ENCODE data around the gene ENTPD6.

ENTPD6 gene

DNA sequence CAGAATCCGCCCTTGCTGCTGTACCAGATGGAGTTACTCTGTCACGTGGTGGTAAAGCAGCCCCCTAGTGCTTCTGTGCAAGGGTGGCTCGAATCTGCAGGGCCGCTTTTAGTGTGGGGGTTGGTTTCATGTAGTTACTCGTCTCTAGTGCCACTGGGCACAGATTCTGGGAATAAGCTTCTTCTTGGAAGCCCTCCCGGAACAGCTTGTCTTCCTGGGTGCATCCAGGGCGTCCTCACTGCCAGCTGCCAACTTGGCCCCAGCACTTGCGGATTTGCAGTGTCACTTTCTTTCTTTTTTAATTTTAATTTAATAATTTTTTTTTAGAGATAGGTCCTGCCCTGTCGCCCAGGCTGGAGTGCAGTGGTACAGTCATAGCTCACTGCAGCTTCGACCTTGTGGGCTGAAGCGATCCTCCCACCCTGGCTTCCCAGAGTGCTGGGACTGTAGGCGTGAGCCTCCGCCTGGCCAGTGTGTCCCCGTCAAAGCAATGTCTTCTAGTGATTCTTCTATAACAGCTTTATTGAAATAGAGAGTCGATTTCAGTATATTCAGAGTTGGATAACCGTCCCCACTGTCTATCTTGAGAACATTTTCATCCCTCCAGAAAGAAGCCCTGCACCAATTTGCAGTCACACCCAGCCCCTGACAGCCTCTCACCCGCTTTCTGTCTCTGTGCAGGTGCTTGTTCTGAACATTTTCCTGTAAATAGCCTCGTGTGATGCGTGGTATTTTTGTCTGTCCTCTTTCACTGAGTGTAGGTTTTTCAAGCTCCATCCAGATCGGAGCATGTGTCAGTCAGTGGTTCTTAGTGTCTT is 78.2 kb downstream of the ENTPD6 start:
- Histone ChIP-seq H3K9me3 (ENCODE audit: control insufficient read depth, insufficient read depth, low read length) (no peaks in the 10 kb centered on the region), H3F3A (ENCODE audit: control insufficient read depth, insufficient read depth) (no peaks in the 10 kb centered on the region), H3K36me3 (ENCODE audit: control insufficient read depth, low read length) (peaks cover 12% of the 10 kb centered on the region; the same call in 1 of the 2 replicates), H3K9me2 (replicated peaks; ENCODE audit: control insufficient read depth, low read length) (no peaks in the 10 kb centered on the region), H3K27ac (ENCODE audit: low read depth, low read length) (no peak overlapping the region), H3K4me2 (ENCODE audit: low read length) (no peak overlapping the region), H3K4me3 (ENCODE audit: low read length) (no peak overlapping the region), H3K79me2 (ENCODE audit: control insufficient read depth, low read length) (no peaks in the 10 kb centered on the region), H3K27me3 (ENCODE audit: control insufficient read depth, low read length) (no peaks in the 10 kb centered on the region), H4K20me1 (ENCODE audit: control insufficient read depth, insufficient read depth, low read depth, low read length) (peaks cover 6% of the 10 kb centered on the region; the same call in 1 of the 2 replicates), H3K4me1 (ENCODE audit: control insufficient read depth, low read length) (no peaks in the 10 kb centered on the region)
- TF ChIP-seq, protein P1, sequence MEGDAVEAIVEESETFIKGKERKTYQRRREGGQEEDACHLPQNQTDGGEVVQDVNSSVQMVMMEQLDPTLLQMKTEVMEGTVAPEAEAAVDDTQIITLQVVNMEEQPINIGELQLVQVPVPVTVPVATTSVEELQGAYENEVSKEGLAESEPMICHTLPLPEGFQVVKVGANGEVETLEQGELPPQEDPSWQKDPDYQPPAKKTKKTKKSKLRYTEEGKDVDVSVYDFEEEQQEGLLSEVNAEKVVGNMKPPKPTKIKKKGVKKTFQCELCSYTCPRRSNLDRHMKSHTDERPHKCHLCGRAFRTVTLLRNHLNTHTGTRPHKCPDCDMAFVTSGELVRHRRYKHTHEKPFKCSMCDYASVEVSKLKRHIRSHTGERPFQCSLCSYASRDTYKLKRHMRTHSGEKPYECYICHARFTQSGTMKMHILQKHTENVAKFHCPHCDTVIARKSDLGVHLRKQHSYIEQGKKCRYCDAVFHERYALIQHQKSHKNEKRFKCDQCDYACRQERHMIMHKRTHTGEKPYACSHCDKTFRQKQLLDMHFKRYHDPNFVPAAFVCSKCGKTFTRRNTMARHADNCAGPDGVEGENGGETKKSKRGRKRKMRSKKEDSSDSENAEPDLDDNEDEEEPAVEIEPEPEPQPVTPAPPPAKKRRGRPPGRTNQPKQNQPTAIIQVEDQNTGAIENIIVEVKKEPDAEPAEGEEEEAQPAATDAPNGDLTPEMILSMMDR (IDR thresholded peaks at IDR 0.05; ENCODE audit: low read depth, low read length, poor library complexity, severe bottlenecking): no peak
- no peak for TF ChIP-seq EZH2phosphoT487 (IDR thresholded peaks at IDR 0.05; ENCODE audit: borderline replicate concordance, low read length)

DNA sequence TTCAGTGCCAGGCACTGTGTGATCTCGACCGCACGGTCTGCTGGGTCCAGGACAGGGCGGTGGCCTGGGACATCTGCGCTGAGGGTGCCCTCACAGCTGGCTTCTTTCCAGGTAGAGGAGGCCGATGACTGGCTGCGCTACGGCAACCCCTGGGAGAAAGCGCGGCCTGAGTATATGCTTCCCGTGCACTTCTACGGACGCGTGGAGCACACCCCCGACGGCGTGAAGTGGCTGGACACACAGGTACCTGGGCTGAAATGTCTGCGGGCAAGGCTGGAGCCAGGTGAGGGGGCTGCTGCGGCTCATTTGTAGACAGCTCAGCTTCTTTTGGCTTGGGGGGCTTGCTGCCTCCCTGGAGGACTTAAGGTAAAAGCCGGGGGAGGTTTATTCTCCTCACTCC is 79.0 kb downstream of the ENTPD6 start:
- no peaks in the 10 kb centered on the region for H3F3A ChIP-seq (ENCODE audit: control insufficient read depth, insufficient read depth)
- H3K36me3 ChIP-seq (ENCODE audit: control insufficient read depth, low read length): peaks cover 7% of the 10 kb centered on the region; the same call in 1 of the 2 replicates
- no peaks in the 10 kb centered on the region for H3K9me3 ChIP-seq (ENCODE audit: control insufficient read depth, insufficient read depth, low read length)
- no peaks in the 10 kb centered on the region; the same call in 1 of the 2 replicates for H3K4me1 ChIP-seq (ENCODE audit: control insufficient read depth, low read length)
- H4K20me1 ChIP-seq (ENCODE audit: control insufficient read depth, insufficient read depth, low read depth, low read length): peaks cover 2% of the 10 kb centered on the region; the same call in 1 of the 2 replicates
- no peak for TF ChIP-seq EZH2phosphoT487 (IDR thresholded peaks at IDR 0.05; ENCODE audit: borderline replicate concordance, low read length)
- TF ChIP-seq, protein P1 (IDR thresholded peaks at IDR 0.05; ENCODE audit: low read depth, low read length, poor library complexity, severe bottlenecking): no peak
- H3K79me2 ChIP-seq (ENCODE audit: control insufficient read depth, low read length): no peaks in the 10 kb centered on the region
- H3K4me3 ChIP-seq (ENCODE audit: low read length): no peak overlapping the region
- no peaks in the 10 kb centered on the region for H3K27me3 ChIP-seq (ENCODE audit: control insufficient read depth, low read length)
- no peak overlapping the region for H3K27ac ChIP-seq (ENCODE audit: low read depth, low read length)
- H3K9me2 ChIP-seq (replicated peaks; ENCODE audit: control insufficient read depth, low read length): no peaks in the 10 kb centered on the region
- no peak overlapping the region for H3K4me2 ChIP-seq (ENCODE audit: low read length)

DNA sequence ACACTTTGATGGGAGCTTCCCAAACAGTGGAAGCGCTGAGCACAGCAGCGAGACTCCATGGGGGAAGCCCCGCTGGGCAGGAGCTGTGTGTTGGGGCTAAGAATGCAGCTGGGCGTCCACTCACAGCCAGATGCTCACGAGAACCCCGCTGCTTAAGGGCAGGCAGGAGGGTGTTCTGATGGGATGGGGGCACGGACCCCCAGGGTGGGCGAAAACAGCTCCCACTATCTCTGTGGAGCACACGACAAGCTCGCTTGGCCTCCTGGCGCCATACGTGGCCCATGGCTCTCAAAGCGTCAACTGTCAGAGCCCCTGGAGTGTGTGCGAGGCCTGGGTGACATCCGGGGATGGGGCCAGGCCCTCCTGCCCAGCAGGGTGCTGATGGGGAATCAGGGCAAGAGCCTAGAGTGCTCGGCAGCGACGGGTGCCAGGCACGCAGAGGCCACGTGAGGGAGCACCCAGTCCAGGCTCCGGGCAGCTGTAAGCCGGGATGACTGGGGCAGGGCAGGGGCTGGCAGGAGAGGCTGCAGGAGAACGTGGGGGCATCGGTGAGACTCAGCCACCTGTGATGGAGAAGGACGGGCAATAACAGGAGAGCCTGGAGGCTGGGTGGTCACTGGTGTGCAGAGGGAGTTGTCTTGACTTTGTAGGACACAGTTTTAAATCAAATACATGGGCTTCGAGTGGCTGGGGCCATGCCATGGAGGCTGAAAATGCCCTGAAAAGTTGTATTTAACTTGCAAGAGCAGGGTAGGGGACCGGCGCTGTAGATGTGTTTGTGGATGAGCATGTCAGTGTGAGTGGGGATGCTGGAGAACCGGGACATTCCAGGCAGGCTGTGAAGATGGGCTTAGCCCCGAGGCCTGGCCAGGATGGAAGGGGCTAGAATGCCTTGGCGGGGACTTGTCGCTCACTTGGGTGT is 79.6 kb downstream of the ENTPD6 start:
- peaks cover 6% of the 10 kb centered on the region for H3K4me1 ChIP-seq (ENCODE audit: control insufficient read depth, low read length)
- no peak overlapping the region for H3K27ac ChIP-seq (ENCODE audit: low read depth, low read length)
- no peak for TF ChIP-seq EZH2phosphoT487 (IDR thresholded peaks at IDR 0.05; ENCODE audit: borderline replicate concordance, low read length)
- TF ChIP-seq, protein P1 (IDR thresholded peaks at IDR 0.05; ENCODE audit: low read depth, low read length, poor library complexity, severe bottlenecking): no peak
- peaks cover 5% of the 10 kb centered on the region; the same call in 1 of the 2 replicates for H3K36me3 ChIP-seq (ENCODE audit: control insufficient read depth, low read length)
- H3K27me3 ChIP-seq (ENCODE audit: control insufficient read depth, low read length): no peaks in the 10 kb centered on the region
- no peaks in the 10 kb centered on the region for H3K9me2 ChIP-seq (replicated peaks; ENCODE audit: control insufficient read depth, low read length)
- no peak overlapping the region for H3K4me3 ChIP-seq (ENCODE audit: low read length)
- no peaks in the 10 kb centered on the region for H3K79me2 ChIP-seq (ENCODE audit: control insufficient read depth, low read length)
- H4K20me1 ChIP-seq (ENCODE audit: control insufficient read depth, insufficient read depth, low read depth, low read length): peaks cover 2% of the 10 kb centered on the region; the same call in 1 of the 2 replicates
- H3K9me3 ChIP-seq (ENCODE audit: control insufficient read depth, insufficient read depth, low read length): no peaks in the 10 kb centered on the region
- no peak overlapping the region for H3K4me2 ChIP-seq (ENCODE audit: low read length)
- no peaks in the 10 kb centered on the region for H3F3A ChIP-seq (ENCODE audit: control insufficient read depth, insufficient read depth)

Measured in DOHH2 (cell line).